ENCODE measurements around the gene PLXNB2. TPM values are rescaled to one million over a fixed set of nuclear protein-coding genes. Genes with fewer than 3 reads are reported as not detected.

PLXNB2 gene
- polyA plus RNA-seq, 3 donors, result 38.2 to 368 (median 70.5) TPM

DNA sequence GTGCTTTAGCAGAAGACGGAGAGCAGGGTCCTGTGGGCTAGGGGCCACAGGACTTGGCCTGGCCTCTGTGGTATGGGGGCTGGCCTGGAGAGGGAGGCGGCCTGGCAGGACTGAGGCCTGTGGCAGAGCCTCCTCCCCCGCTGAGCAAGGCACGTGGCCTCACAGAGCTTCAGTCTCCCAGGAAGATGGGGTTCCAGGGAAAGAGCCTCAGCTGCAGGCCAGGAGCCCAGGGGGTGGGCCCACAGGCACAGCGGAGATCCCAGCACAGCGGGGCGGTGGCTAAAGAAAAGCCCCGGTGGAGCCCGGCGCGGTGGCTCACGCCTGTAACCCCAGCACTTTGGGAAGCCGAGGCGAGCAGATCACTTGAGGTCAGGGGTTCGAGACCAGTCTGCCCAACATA, 48.1 kb downstream of the PLXNB2 start:
- Histone ChIP-seq H3K4me1 (ENCODE audit: control insufficient read depth in 1 of 2, insufficient read depth in 2 of 2, low read length in 2 of 2) (peaks cover 9 to 23% of the 10 kb centered on the region in 2 donors), H3K9me3 (replicated peaks in 1 of 2; ENCODE audit: control insufficient read depth in 1 of 2, insufficient read depth in 1 of 2, low read length in 2 of 2) (peaks cover 0 to 7% of the 10 kb centered on the region in 2 donors), H3K4me2 (replicated peaks; ENCODE audit: extremely low read depth, low read length, poor library complexity, severe bottlenecking) (no peak overlapping the region), H3K9ac (ENCODE audit: insufficient read depth, low read length, poor library complexity, severe bottlenecking) (no peak overlapping the region), H3K27me3 (ENCODE audit: control insufficient read depth in 2 of 2, insufficient read depth in 2 of 2, low read length in 2 of 2) (peaks cover 10 to 35% of the 10 kb centered on the region in 2 donors), H2AFZ (ENCODE audit: insufficient read depth, low read depth, low read length, poor library complexity, severe bottlenecking) (no peak overlapping the region), H3K4me3 (replicated peaks in 1 of 3; ENCODE audit: low read depth in 2 of 3, low read length in 3 of 3) (no peak overlapping the region), H4K20me1 (ENCODE audit: insufficient read depth, low read length) (no peaks in the 10 kb centered on the region), H3K27ac (ENCODE audit: low read depth in 1 of 2, low read length in 2 of 2) (no peak overlapping the region), H3K79me2 (ENCODE audit: insufficient read depth, low read length) (no peaks in the 10 kb centered on the region), H3K36me3 (replicated peaks in 1 of 2; ENCODE audit: control insufficient read depth in 1 of 2, insufficient read depth in 2 of 2, low read length in 2 of 2) (no peaks in the 10 kb centered on the region)
- WGBS (ENCODE audit: insufficient coverage), result 98% methylated on average over 12 of the region's 15 CpGs
- intact Hi-C loops (cut with micrococcal nuclease), result no loop called here
- Mint-ChIP-seq H3K4me3 (no peak overlapping the region), H3K36me3 (no peaks in the 10 kb centered on the region), H3K27me3 (ENCODE audit: low read depth in 3 of 3) (peaks cover 30 to 45% (median 32%) of the 10 kb centered on the region in 3 donors), H3K4me1 (peaks cover 10% of the 10 kb centered on the region), H3K9me3 (peaks cover 0 to 3% (median 0%) of the 10 kb centered on the region in 7 donors), H3K27ac (no peak overlapping the region)
- TF ChIP-seq, protein P1, sequence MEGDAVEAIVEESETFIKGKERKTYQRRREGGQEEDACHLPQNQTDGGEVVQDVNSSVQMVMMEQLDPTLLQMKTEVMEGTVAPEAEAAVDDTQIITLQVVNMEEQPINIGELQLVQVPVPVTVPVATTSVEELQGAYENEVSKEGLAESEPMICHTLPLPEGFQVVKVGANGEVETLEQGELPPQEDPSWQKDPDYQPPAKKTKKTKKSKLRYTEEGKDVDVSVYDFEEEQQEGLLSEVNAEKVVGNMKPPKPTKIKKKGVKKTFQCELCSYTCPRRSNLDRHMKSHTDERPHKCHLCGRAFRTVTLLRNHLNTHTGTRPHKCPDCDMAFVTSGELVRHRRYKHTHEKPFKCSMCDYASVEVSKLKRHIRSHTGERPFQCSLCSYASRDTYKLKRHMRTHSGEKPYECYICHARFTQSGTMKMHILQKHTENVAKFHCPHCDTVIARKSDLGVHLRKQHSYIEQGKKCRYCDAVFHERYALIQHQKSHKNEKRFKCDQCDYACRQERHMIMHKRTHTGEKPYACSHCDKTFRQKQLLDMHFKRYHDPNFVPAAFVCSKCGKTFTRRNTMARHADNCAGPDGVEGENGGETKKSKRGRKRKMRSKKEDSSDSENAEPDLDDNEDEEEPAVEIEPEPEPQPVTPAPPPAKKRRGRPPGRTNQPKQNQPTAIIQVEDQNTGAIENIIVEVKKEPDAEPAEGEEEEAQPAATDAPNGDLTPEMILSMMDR (IDR thresholded peaks at IDR 0.05), result no peak
- no peak for DNase-seq

DNA sequence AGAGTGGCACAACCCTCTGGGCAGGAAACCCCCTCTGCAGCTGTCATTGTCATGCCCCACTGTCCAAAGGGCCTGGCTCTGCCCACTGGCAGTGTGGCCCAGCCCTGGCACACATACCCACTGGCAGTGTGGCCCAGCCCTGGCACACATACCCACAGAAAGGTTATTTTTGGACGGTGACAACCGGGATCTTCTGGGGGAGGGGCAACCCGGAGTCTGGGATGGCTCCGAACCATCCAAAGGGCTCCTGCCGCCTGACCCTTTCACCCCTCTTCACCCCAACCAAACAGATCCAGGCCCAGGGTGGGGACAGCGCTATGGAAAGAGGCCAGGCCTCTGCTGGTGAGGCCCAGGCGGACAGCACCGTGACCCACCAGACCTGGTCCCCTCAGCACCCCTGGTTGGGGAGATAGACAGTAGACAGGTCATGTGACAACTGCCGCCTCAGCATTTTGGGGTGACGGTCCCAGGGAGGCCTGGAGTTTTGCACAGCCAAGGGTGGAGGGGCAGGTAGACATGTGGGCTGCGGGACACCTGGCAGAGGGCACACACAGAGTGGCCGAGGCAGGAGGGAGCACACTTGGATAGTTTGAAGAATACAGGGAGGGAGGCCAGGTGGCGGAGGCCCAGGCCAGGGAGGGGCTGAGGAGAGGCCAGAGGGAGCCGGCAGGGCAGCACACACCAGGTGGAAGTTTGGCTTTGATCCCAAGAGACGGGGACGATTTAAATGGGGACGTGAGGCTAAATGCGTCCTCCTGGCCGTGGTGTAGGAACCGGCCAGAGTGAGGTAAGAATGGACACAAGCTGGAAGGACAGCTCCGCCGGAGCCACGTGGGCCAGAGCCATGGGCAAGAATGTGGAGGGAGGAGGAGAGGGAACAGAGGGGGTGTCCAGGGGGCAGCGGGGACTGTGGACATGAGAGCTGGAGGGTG, 48.8 kb downstream of the PLXNB2 start:
- peaks cover 0 to 7% of the 10 kb centered on the region in 2 donors for H3K9me3 ChIP-seq (replicated peaks in 1 of 2; ENCODE audit: control insufficient read depth in 1 of 2, insufficient read depth in 1 of 2, low read length in 2 of 2)
- peaks cover 10 to 35% of the 10 kb centered on the region in 2 donors for H3K27me3 ChIP-seq (ENCODE audit: control insufficient read depth in 2 of 2, insufficient read depth in 2 of 2, low read length in 2 of 2)
- Mint-ChIP-seq H3K9me3 (peaks cover 0 to 3% (median 0%) of the 10 kb centered on the region in 7 donors), H3K4me1 (peaks cover 10% of the 10 kb centered on the region), H3K36me3 (no peaks in the 10 kb centered on the region), H3K27ac (peak overlapping the region in 1 of 7 donors; percentile 31), H3K27me3 (ENCODE audit: low read depth in 3 of 3) (peaks cover 29 to 44% (median 29%) of the 10 kb centered on the region in 3 donors), H3K4me3 (no peak overlapping the region)
- H3K27ac ChIP-seq (ENCODE audit: low read depth in 1 of 2, low read length in 2 of 2), result no peak overlapping the region
- no peak overlapping the region for H3K4me2 ChIP-seq (replicated peaks; ENCODE audit: extremely low read depth, low read length, poor library complexity, severe bottlenecking)
- H3K36me3 ChIP-seq (replicated peaks in 1 of 2; ENCODE audit: control insufficient read depth in 1 of 2, insufficient read depth in 2 of 2, low read length in 2 of 2), result no peaks in the 10 kb centered on the region
- no peak overlapping the region for H3K9ac ChIP-seq (ENCODE audit: insufficient read depth, low read length, poor library complexity, severe bottlenecking)
- intact Hi-C loops (cut with micrococcal nuclease), result no loop called here
- 92% methylated on average over 19 of the region's 24 CpGs for WGBS (ENCODE audit: insufficient coverage)
- peaks cover 9 to 23% of the 10 kb centered on the region in 2 donors for H3K4me1 ChIP-seq (ENCODE audit: control insufficient read depth in 1 of 2, insufficient read depth in 2 of 2, low read length in 2 of 2)
- no peaks in the 10 kb centered on the region for H3K79me2 ChIP-seq (ENCODE audit: insufficient read depth, low read length)
- H2AFZ ChIP-seq (ENCODE audit: insufficient read depth, low read depth, low read length, poor library complexity, severe bottlenecking), result no peak overlapping the region
- H3K4me3 ChIP-seq (replicated peaks in 1 of 3; ENCODE audit: low read depth in 2 of 3, low read length in 3 of 3), result no peak overlapping the region
- TF ChIP-seq, protein P1 (IDR thresholded peaks at IDR 0.05), result no peak
- no peak for DNase-seq
- no peaks in the 10 kb centered on the region for H4K20me1 ChIP-seq (ENCODE audit: insufficient read depth, low read length)
